HEK293 (cell line): Measurements from ENCODE around the gene ZSCAN4.

Experiments used
- GLI2 ChIP-seq: fragments of 450-650 bp; formaldehyde crosslinking; IDR thresholded peaks from 2 replicates; pipeline ENCODE4; 2017; ENCODE audit warnings: missing biosample characterization, missing genetic modification characterization, low read depth, borderline replicate concordance
- HOXA7 ChIP-seq: sonication (generic); formaldehyde crosslinking; IDR thresholded peaks from 2 replicates; pipeline ENCODE4 v1.8.1; 2022; ENCODE audit warnings: missing genetic modification reagents, borderline replicate concordance
- INSM2 ChIP-seq: fragments of 450-650 bp; formaldehyde crosslinking; IDR thresholded peaks from 2 replicates; pipeline ENCODE4 v1.5.1; 2016; ENCODE audit warnings: missing biosample characterization, missing genetic modification characterization
- KLF1 ChIP-seq: fragments of 450-650 bp; formaldehyde crosslinking; IDR thresholded peaks from 2 replicates; pipeline ENCODE4 v1.5.1; 2016; ENCODE audit warnings: missing biosample characterization, missing genetic modification characterization
- KLF7 ChIP-seq: fragments of 450-650 bp; formaldehyde crosslinking; IDR thresholded peaks from 2 replicates; pipeline ENCODE4 v1.5.1; 2016; ENCODE audit warnings: missing biosample characterization, missing genetic modification characterization, borderline replicate concordance
- PRDM1 ChIP-seq: fragments of 450-650 bp; formaldehyde crosslinking; IDR thresholded peaks from 2 replicates; pipeline ENCODE4; 2016; ENCODE audit warnings: missing biosample characterization, missing genetic modification characterization
- RBAK ChIP-seq: fragments of 450-650 bp; formaldehyde crosslinking; IDR thresholded peaks from 2 replicates; pipeline ENCODE4 v1.5.1; 2016; ENCODE audit warnings: missing biosample characterization, missing genetic modification characterization
- SALL2 ChIP-seq: fragments of 450-650 bp; formaldehyde crosslinking; IDR thresholded peaks from 2 replicates; pipeline ENCODE4 v1.5.0; 2017; ENCODE audit warnings: missing biosample characterization, mild to moderate bottlenecking, missing genetic modification characterization, borderline replicate concordance
- SP7 ChIP-seq: fragments of 450-650 bp; formaldehyde crosslinking; IDR thresholded peaks from 2 replicates; pipeline ENCODE4 v1.5.1; 2016; ENCODE audit warnings: missing biosample characterization, missing genetic modification characterization
- TCF7L2 ChIP-seq: IDR thresholded peaks from 2 replicates; pipeline ENCODE4 v1.6.1; 2011; ENCODE audit warnings: low read depth, mild to moderate bottlenecking, inconsistent platforms, low read length, moderate library complexity, borderline replicate concordance
- ZBTB10 ChIP-seq: fragments of 450-650 bp; formaldehyde crosslinking; IDR thresholded peaks from 2 replicates; pipeline ENCODE4 v1.5.1; 2016; ENCODE audit warnings: missing biosample characterization, missing genetic modification characterization
- ZNF10 ChIP-seq: fragments of 450-650 bp; formaldehyde crosslinking; IDR thresholded peaks from 2 replicates; pipeline ENCODE4 v1.5.1; 2017; ENCODE audit warnings: missing biosample characterization, missing genetic modification characterization
- ZNF133 ChIP-seq: fragments of 450-650 bp; formaldehyde crosslinking; IDR thresholded peaks from 2 replicates; pipeline ENCODE4 v1.5.1; 2016; ENCODE audit warnings: missing biosample characterization, missing genetic modification characterization
- ZNF214 ChIP-seq: fragments of 450-650 bp; formaldehyde crosslinking; IDR thresholded peaks from 2 replicates; pipeline ENCODE4 v1.5.1; 2017; ENCODE audit warnings: missing biosample characterization, mild to moderate bottlenecking, missing genetic modification characterization, borderline replicate concordance
- ZNF335 ChIP-seq: fragments of 450-650 bp; formaldehyde crosslinking; conservative IDR thresholded peaks from 2 replicates; pipeline ENCODE4 v1.5.1; 2016; ENCODE audit warnings: missing biosample characterization, missing genetic modification characterization
- ZNF362 ChIP-seq: fragments of 450-650 bp; formaldehyde crosslinking; IDR thresholded peaks from 2 replicates; pipeline ENCODE4 v1.5.1; 2016; ENCODE audit warnings: missing biosample characterization, missing genetic modification characterization
- ZNF37A ChIP-seq: fragments of 450-650 bp; IDR thresholded peaks from 2 replicates; pipeline ENCODE4 v1.5.1; 2018; ENCODE audit warnings: missing biosample characterization, missing genetic modification characterization
- ZNF398 ChIP-seq: fragments of 450-650 bp; formaldehyde crosslinking; IDR thresholded peaks from 2 replicates; pipeline ENCODE4 v1.5.1; 2017; ENCODE audit warnings: missing biosample characterization, missing genetic modification characterization
- ZNF426 ChIP-seq: fragments of 450-650 bp; formaldehyde crosslinking; IDR thresholded peaks from 2 replicates; pipeline ENCODE4 v1.5.1; 2017; ENCODE audit warnings: missing biosample characterization, missing genetic modification characterization, mild to moderate bottlenecking, inconsistent platforms, moderate library complexity
- ZNF501 ChIP-seq: fragments of 450-650 bp; formaldehyde crosslinking; IDR thresholded peaks from 2 replicates; pipeline ENCODE4 v1.5.1; 2016; ENCODE audit warnings: missing biosample characterization, missing genetic modification characterization
- ZNF548 ChIP-seq: fragments of 450-650 bp; formaldehyde crosslinking; IDR thresholded peaks from 2 replicates; pipeline ENCODE4 v1.5.1; 2016; ENCODE audit warnings: missing biosample characterization, missing genetic modification characterization
- ZNF560 ChIP-seq: fragments of 450-650 bp; formaldehyde crosslinking; IDR thresholded peaks from 2 replicates; pipeline ENCODE4 v1.5.1; 2017; ENCODE audit warnings: missing biosample characterization, missing genetic modification characterization, borderline replicate concordance
- ZNF670 ChIP-seq: fragments of 450-650 bp; formaldehyde crosslinking; IDR thresholded peaks from 2 replicates; pipeline ENCODE4 v1.5.1; 2016; ENCODE audit warnings: missing biosample characterization, missing genetic modification characterization, low read depth
- ZNF677 ChIP-seq: fragments of 450-650 bp; IDR thresholded peaks from 2 replicates; pipeline ENCODE4 v1.5.0; 2018; ENCODE audit warnings: missing biosample characterization, mild to moderate bottlenecking, missing genetic modification characterization, moderate library complexity
- ZNF701 ChIP-seq: fragments of 450-650 bp; formaldehyde crosslinking; IDR thresholded peaks from 2 replicates; pipeline ENCODE4 v1.5.1; 2016; ENCODE audit warnings: missing biosample characterization, missing genetic modification characterization
- ZNF707 ChIP-seq: fragments of 450-650 bp; formaldehyde crosslinking; IDR thresholded peaks from 2 replicates; pipeline ENCODE4 v1.5.1; 2016; ENCODE audit warnings: missing biosample characterization, missing genetic modification characterization
- ZNF768 ChIP-seq: fragments of 450-650 bp; formaldehyde crosslinking; IDR thresholded peaks from 2 replicates; pipeline ENCODE4 v1.5.1; 2018; ENCODE audit warnings: missing biosample characterization, mild to moderate bottlenecking, missing genetic modification characterization
- ZNF785 ChIP-seq: fragments of 450-650 bp; formaldehyde crosslinking; IDR thresholded peaks from 2 replicates; pipeline ENCODE4 v1.5.1; 2016; ENCODE audit warnings: missing biosample characterization, missing genetic modification characterization
- ZSCAN23 ChIP-seq: fragments of 450-650 bp; formaldehyde crosslinking; IDR thresholded peaks from 2 replicates; pipeline ENCODE4 v1.5.1; 2016; ENCODE audit warnings: missing biosample characterization, missing genetic modification characterization
- TF ChIP-seq, protein P1 (sequence below): fragments of 450-650 bp; formaldehyde crosslinking; IDR thresholded peaks from 2 replicates; pipeline ENCODE4 v1.5.1; 2016; ENCODE audit warnings: missing biosample characterization, missing genetic modification characterization
- TF ChIP-seq, protein P2 (sequence below): fragments of 450-650 bp; formaldehyde crosslinking; IDR thresholded peaks from 2 replicates; pipeline ENCODE4 v1.5.1; 2016; ENCODE audit warnings: missing biosample characterization, missing genetic modification characterization

ZSCAN4 gene

GRCh38 chr19:57664269-57665127 lies 4.2 kb upstream of the ZSCAN4 start (continued):
- TF ChIP-seq ZNF398 (tag by site-specific recombination) (0 out of 2 replicates have a peak, but pooled peaks have one; percentile 26), ZNF560 (tag by site-specific recombination) (no peak), ZNF362 (tag by site-specific recombination) (no peak), ZNF133 (tag by site-specific recombination) (no peak), TCF7L2 (no peak), ZNF768 (tag by site-specific recombination) (no peak), SALL2 (tag by site-specific recombination) (no peak), ZNF426 (no peak), PRDM1 (peak; percentile 9; the same call in 1 of the 2 replicates), SP7 (tag by site-specific recombination) (0 out of 2 replicates have a peak, but pooled peaks have one; percentile 34), ZNF701 (tag by site-specific recombination) (no peak), ZNF677 (no peak), ZNF501 (tag by site-specific recombination) (no peak), ZNF37A (tag by site-specific recombination) (no peak), ZNF335 (tag by site-specific recombination) (no peak; the same call in 1 of the 2 replicates), INSM2 (tag by site-specific recombination) (no peak), ZNF10 (tag by site-specific recombination) (no peak), ZNF214 (tag by site-specific recombination) (no peak), GLI2 (tag by site-specific recombination) (no peak), ZSCAN23 (tag by site-specific recombination) (no peak), ZNF548 (tag by site-specific recombination) (no peak), KLF1 (tag by site-specific recombination) (peak; percentile 63), ZBTB10 (tag by site-specific recombination) (no peak), ZNF785 (no peak; the same call in 1 of the 2 replicates), RBAK (tag by site-specific recombination) (no peak), ZNF670 (tag by site-specific recombination) (no peak), KLF7 (no peak; the same call in 1 of the 2 replicates), ZNF707 (no peak), HOXA7 (no peak)
- TF ChIP-seq, protein P1, sequence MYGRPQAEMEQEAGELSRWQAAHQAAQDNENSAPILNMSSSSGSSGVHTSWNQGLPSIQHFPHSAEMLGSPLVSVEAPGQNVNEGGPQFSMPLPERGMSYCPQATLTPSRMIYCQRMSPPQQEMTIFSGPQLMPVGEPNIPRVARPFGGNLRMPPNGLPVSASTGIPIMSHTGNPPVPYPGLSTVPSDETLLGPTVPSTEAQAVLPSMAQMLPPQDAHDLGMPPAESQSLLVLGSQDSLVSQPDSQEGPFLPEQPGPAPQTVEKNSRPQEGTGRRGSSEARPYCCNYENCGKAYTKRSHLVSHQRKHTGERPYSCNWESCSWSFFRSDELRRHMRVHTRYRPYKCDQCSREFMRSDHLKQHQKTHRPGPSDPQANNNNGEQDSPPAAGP (tag by site-specific recombination) = no peak
- TF ChIP-seq, protein P2, sequence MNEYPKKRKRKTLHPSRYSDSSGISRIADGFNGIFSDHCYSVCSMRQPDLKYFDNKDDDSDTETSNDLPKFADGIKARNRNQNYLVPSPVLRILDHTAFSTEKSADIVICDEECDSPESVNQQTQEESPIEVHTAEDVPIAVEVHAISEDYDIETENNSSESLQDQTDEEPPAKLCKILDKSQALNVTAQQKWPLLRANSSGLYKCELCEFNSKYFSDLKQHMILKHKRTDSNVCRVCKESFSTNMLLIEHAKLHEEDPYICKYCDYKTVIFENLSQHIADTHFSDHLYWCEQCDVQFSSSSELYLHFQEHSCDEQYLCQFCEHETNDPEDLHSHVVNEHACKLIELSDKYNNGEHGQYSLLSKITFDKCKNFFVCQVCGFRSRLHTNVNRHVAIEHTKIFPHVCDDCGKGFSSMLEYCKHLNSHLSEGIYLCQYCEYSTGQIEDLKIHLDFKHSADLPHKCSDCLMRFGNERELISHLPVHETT (tag by site-specific recombination) = no peak
